ENCODE results near the gene NFIX. TPM values are rescaled to one million over a fixed set of nuclear protein-coding genes. Genes with fewer than 3 reads are reported as not detected.

NFIX gene
- total RNA-seq, 1 experiment from 2014 or later, result 16.4 TPM

DNA sequence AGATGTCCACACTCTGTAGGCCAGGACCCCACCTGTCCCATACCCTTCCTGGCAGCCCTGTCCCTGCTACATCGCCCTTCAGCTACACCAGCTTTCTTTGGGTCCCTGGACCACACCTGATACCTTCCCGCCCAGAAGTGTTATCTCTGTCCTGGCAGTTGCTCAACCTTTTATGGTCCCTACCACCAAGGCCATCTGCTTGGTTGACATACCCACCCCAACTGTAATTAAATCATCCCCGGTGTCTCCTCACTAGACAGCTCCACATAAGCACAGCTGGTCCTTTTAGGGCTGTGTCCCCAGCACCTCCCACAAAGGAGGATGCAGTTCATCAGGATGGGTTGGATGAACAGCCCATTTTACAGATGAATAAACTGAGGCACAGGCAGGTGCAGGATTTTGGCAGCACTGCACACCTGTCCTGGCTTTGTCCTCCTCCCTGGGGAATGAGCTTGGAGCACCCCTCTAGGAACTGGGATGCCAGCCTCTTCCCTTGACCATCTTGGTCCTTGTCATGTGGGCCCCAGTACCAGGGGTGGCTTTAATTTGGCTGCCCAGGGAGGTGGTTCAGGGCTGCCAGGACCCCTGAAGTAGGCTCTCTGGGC, 135.7 kb downstream of the NFIX start:
- H3K4me1 Mint-ChIP-seq (ENCODE audit: low read depth, unreplicated experiment), result peaks cover 8% of the 10 kb centered on the region
- no peaks in the 10 kb centered on the region for H3K27me3 Mint-ChIP-seq (ENCODE audit: unreplicated experiment)
- no peaks in the 10 kb centered on the region for H3K9me3 Mint-ChIP-seq (ENCODE audit: low read depth, unreplicated experiment)
- intact Hi-C loops (cut with micrococcal nuclease; ENCODE audit: unreplicated experiment), result no loop called here
- H3K36me3 Mint-ChIP-seq (ENCODE audit: insufficient read depth, unreplicated experiment), result peaks cover 11% of the 10 kb centered on the region
- H3K4me3 Mint-ChIP-seq (ENCODE audit: low read depth, unreplicated experiment), result no peak overlapping the region
- no peak overlapping the region for H3K27ac Mint-ChIP-seq (ENCODE audit: unreplicated experiment)
- DNase-seq, result no peak
- BruUV-seq (replicated peaks), result no TSS peak
- TF ChIP-seq, protein P1, sequence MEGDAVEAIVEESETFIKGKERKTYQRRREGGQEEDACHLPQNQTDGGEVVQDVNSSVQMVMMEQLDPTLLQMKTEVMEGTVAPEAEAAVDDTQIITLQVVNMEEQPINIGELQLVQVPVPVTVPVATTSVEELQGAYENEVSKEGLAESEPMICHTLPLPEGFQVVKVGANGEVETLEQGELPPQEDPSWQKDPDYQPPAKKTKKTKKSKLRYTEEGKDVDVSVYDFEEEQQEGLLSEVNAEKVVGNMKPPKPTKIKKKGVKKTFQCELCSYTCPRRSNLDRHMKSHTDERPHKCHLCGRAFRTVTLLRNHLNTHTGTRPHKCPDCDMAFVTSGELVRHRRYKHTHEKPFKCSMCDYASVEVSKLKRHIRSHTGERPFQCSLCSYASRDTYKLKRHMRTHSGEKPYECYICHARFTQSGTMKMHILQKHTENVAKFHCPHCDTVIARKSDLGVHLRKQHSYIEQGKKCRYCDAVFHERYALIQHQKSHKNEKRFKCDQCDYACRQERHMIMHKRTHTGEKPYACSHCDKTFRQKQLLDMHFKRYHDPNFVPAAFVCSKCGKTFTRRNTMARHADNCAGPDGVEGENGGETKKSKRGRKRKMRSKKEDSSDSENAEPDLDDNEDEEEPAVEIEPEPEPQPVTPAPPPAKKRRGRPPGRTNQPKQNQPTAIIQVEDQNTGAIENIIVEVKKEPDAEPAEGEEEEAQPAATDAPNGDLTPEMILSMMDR (IDR thresholded peaks at IDR 0.05; ENCODE audit: unreplicated experiment), result no peak
- CTCF ChIA-PET, result interaction anchor here (0.7 kb wide), 2 partner anchors 70 to 716 kb away, joined by 3 to 4 read pairs; no protein-coding TSS in a partner anchor

DNA sequence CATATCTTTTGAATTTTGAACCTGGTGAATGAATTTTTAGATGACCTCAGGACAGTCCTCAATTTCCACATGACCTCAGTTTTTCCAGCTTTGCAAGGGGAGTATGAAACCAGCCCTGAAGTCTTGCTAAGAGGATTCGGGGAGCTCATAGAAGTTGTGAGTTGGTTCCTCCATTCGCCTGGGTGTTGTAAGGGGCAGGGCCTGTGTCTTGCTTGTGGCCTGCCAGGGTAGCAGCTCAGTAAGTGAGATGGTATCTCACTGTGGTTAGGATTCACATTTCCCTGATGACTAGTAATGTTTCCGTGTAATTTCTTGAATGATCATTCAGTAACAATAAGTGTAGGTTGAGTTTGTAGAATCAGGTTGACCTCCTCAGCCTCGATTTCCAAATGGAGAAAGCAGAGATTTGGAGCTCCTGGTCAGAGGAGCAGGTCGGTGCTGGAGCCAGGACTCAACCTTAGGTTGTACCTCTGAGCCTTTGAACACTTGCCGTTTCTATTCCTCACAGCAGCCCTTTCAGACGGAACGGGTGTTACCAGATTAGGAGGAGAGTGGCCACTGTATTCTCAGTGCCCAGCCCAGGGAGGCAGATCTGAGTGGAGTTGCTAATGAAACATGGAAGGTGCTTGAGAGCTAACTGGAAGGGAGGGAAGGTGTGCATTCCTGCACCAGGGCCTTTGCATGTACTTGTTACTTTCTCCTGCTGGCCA, 137.4 kb downstream of the NFIX start:
- BruUV-seq (replicated peaks), result no TSS peak
- no peak for DNase-seq
- Mint-ChIP-seq H3K27ac (ENCODE audit: unreplicated experiment) (no peak overlapping the region), H3K27me3 (ENCODE audit: unreplicated experiment) (no peaks in the 10 kb centered on the region), H3K4me1 (ENCODE audit: low read depth, unreplicated experiment) (peaks cover 5% of the 10 kb centered on the region), H3K36me3 (ENCODE audit: insufficient read depth, unreplicated experiment) (peaks cover 20% of the 10 kb centered on the region), H3K9me3 (ENCODE audit: low read depth, unreplicated experiment) (no peaks in the 10 kb centered on the region), H3K4me3 (ENCODE audit: low read depth, unreplicated experiment) (no peak overlapping the region)
- TF ChIP-seq, protein P1 (IDR thresholded peaks at IDR 0.05; ENCODE audit: unreplicated experiment), result no peak
- CTCF ChIA-PET, result no interaction called here
- intact Hi-C loops (cut with micrococcal nuclease; ENCODE audit: unreplicated experiment), result no loop called here

DNA sequence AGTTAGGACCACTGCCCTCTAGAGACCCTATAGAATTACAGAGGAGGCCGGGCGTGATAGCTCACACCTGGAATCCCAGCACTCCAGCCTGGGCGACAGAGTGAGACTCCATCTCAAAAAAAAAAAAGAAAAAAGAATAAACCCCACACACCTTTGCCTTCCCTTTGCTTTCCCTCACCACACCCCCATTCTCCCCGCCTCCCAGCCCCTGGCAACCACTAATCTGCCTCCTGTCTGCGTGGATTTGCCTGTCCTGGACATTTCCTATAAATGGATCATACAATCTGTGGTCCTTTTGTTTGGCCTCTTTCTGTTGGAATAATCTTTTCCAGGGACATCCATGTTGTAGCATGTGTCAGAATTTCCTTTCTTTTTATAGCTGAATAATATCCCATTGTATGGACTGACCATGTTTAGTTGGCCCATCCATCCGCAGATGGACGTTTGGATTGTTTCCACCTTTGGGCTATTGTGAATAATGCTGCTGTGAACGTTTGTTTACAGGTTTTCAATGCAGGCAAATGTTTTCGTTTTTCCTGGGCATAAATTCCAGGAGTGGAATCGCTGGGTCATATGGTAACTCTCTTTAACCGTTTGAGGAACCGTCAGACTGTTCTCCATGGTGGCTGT, 138.1 kb downstream of the NFIX start:
- H3K4me1 Mint-ChIP-seq (ENCODE audit: low read depth, unreplicated experiment), result no peaks in the 10 kb centered on the region
- CTCF ChIA-PET, result no interaction called here
- DNase-seq, result no peak
- no peaks in the 10 kb centered on the region for H3K27me3 Mint-ChIP-seq (ENCODE audit: unreplicated experiment)
- peaks cover 17% of the 10 kb centered on the region for H3K36me3 Mint-ChIP-seq (ENCODE audit: insufficient read depth, unreplicated experiment)
- TF ChIP-seq, protein P1 (IDR thresholded peaks at IDR 0.05; ENCODE audit: unreplicated experiment), result no peak
- BruUV-seq (replicated peaks), result no TSS peak
- intact Hi-C loops (cut with micrococcal nuclease; ENCODE audit: unreplicated experiment), result no loop called here
- H3K4me3 Mint-ChIP-seq (ENCODE audit: low read depth, unreplicated experiment), result no peak overlapping the region
- H3K27ac Mint-ChIP-seq (ENCODE audit: unreplicated experiment), result no peak overlapping the region
- H3K9me3 Mint-ChIP-seq (ENCODE audit: low read depth, unreplicated experiment), result no peaks in the 10 kb centered on the region

DNA sequence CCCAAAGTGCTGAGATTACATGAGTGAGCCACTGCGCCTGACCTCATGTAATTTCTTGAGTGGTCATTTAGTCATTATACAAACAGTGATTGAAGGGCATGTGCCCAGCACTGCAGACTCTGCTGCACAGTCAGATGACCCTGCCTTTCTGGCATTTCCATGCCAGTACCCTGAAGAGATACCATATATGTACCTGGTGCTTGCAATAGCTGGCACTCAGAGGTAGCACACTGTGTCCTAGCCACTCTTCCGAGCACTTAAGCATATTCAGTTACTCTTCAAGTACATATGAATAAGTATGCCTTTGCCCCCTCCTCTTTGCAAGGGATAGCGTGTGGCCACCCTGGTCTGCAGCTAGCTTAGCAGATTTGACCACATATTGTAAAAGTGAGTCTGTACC, 139.4 kb downstream of the NFIX start:
- TF ChIP-seq, protein P1 (IDR thresholded peaks at IDR 0.05; ENCODE audit: unreplicated experiment), result no peak
- Mint-ChIP-seq H3K36me3 (ENCODE audit: insufficient read depth, unreplicated experiment) (peaks cover 17% of the 10 kb centered on the region), H3K27ac (ENCODE audit: unreplicated experiment) (no peak overlapping the region), H3K4me3 (ENCODE audit: low read depth, unreplicated experiment) (no peak overlapping the region), H3K27me3 (ENCODE audit: unreplicated experiment) (no peaks in the 10 kb centered on the region), H3K4me1 (ENCODE audit: low read depth, unreplicated experiment) (no peaks in the 10 kb centered on the region), H3K9me3 (ENCODE audit: low read depth, unreplicated experiment) (no peaks in the 10 kb centered on the region)
- no peak for DNase-seq
- BruUV-seq (replicated peaks), result no TSS peak
- intact Hi-C loops (cut with micrococcal nuclease; ENCODE audit: unreplicated experiment), result no loop called here
- CTCF ChIA-PET, result interaction anchor here (0.7 kb wide), 1 partner anchor 167 kb away, joined by 3 read pairs; no protein-coding TSS in a partner anchor
